HepG2 (cell line): ENCODE data around the gene NR2F1. TPM values are rescaled to one million over a fixed set of nuclear protein-coding genes. Genes with fewer than 3 reads are reported as not detected.

Experiments
- AHR ChIP-seq: IDR thresholded peaks from 2 replicates; pipeline ENCODE4 v1.6.1; 2018; ENCODE audit warnings: missing genetic modification reagents, missing compliant biosample characterization
- ARHGAP35 ChIP-seq: sonication (generic); formaldehyde crosslinking; IDR thresholded peaks from 2 replicates; pipeline ENCODE4 v1.9.0; 2022; ENCODE audit warnings: mild to moderate bottlenecking, inconsistent platforms, moderate library complexity, missing genetic modification reagents, borderline replicate concordance
- BRF2 ChIP-seq: sonication (generic); formaldehyde crosslinking; IDR thresholded peaks from 2 replicates; pipeline ENCODE4 v1.8.1; 2022; ENCODE audit warnings: mild to moderate bottlenecking, missing genetic modification reagents
- CCAR2 ChIP-seq: fragments of 200-400 bp; formaldehyde crosslinking; optimal IDR thresholded peaks from 2 replicates; pipeline ENCODE3; 2018; ENCODE audit warnings: low read depth, mild to moderate bottlenecking, low read length, moderate library complexity
- DDIT3 ChIP-seq: sonication (generic); formaldehyde crosslinking; IDR thresholded peaks from 2 replicates; pipeline ENCODE4 v1.4.0; 2020; ENCODE audit warnings: mild to moderate bottlenecking, missing genetic modification reagents
- ETV6 ChIP-seq: sonication (generic); formaldehyde crosslinking; conservative IDR thresholded peaks from 2 replicates; pipeline ENCODE4 v1.4.0; 2020; ENCODE audit warnings: missing genetic modification reagents
- FOXK1 ChIP-seq: sonication (generic); formaldehyde crosslinking; IDR thresholded peaks from 2 replicates; pipeline ENCODE4 v1.4.0; 2020; ENCODE audit warnings: low read depth, missing genetic modification reagents, borderline replicate concordance
- HCFC1 ChIP-seq: fragments of 150-350 bp; IDR thresholded peaks from 2 replicates; pipeline ENCODE4 v1.6.1; 2014; ENCODE audit warnings: low read depth, low read length
- KLF15 ChIP-seq: sonication (generic); formaldehyde crosslinking; IDR thresholded peaks from 2 replicates; pipeline ENCODE4 v1.8.1; 2023; ENCODE audit warnings: borderline replicate concordance, mild to moderate bottlenecking, inconsistent platforms, missing genetic modification reagents, mixed read lengths
- MTF2 ChIP-seq: sonication (generic); formaldehyde crosslinking; IDR thresholded peaks from 2 replicates; pipeline ENCODE4 v1.5.0; 2020; ENCODE audit warnings: missing genetic modification reagents, borderline replicate concordance
- NFKBIZ ChIP-seq: IDR thresholded peaks from 2 replicates; pipeline ENCODE4 v1.6.1; 2018; ENCODE audit warnings: missing genetic modification reagents, missing compliant biosample characterization
- SOX13 ChIP-seq, 3 experiments: fragments of 450-650 bp in 1 of 3; sonication (generic) in 1 of 3; formaldehyde crosslinking in 1 of 3; IDR thresholded peaks in 2 of 3; conservative IDR thresholded peaks in 1 of 3; 2 replicates each; pipeline versions ENCODE4 v1.5.0 to v1.6.1; 2016 to 2020; ENCODE audit warnings: antibody characterized with exemption in 1 of 3, mild to moderate bottlenecking in 1 of 3, missing compliant biosample characterization in 1 of 3, missing genetic modification reagents in 1 of 3, moderate library complexity in 1 of 3
- SP4 ChIP-seq: sonication (generic); formaldehyde crosslinking; IDR thresholded peaks from 2 replicates; pipeline ENCODE4 v1.8.1; 2023; ENCODE audit warnings: mild to moderate bottlenecking, missing genetic modification reagents
- SSRP1 ChIP-seq: IDR thresholded peaks from 2 replicates; pipeline ENCODE4 v1.6.1; 2016; ENCODE audit warnings: control low read depth
- TFAP4 ChIP-seq: sonication (generic); IDR thresholded peaks from 2 replicates; pipeline ENCODE4 v1.6.1; 2016; ENCODE audit warnings: low read depth, borderline replicate concordance
- ZNF296 ChIP-seq: sonication (generic); formaldehyde crosslinking; conservative IDR thresholded peaks from 2 replicates; pipeline ENCODE4 v1.5.0; 2020; ENCODE audit warnings: mild to moderate bottlenecking, missing genetic modification reagents
- ZNF432 ChIP-seq: sonication (generic); formaldehyde crosslinking; IDR thresholded peaks from 2 replicates; pipeline ENCODE4 v1.5.0; 2020; ENCODE audit warnings: missing genetic modification reagents, mild to moderate bottlenecking, borderline replicate concordance
- ZNF616 ChIP-seq: sonication (generic); formaldehyde crosslinking; IDR thresholded peaks from 2 replicates; pipeline ENCODE4 v1.5.0; 2020; ENCODE audit warnings: low read depth, mild to moderate bottlenecking, missing genetic modification reagents
- ZNF773 ChIP-seq: sonication (generic); formaldehyde crosslinking; IDR thresholded peaks from 2 replicates; pipeline ENCODE4 v1.4.0; 2020; ENCODE audit warnings: missing genetic modification reagents, borderline replicate concordance
- polyA plus RNA-seq, 8 experiments: library from polyadenylated mRNA; depleted of rRNA in 3 of 8; stranded (reverse) in 7 of 8; unstranded in 1 of 8; fragments of >200 nt; fragmentation: Illumina TruSeq in 4 of 8; extraction: Trizol in 4 of 8; gene quantifications; 2 replicates each; pipeline versions ENCODE4 v1.2.1 to v1.2.3, GENCODE V29; 2011 to 2016; ENCODE audit warnings: low read depth in 4 of 8, missing spikeins in 1 of 8, mixed read lengths in 1 of 8; ENCODE audit not compliant: insufficient read depth in 1 of 8
- total RNA-seq, 5 experiments: library from RNA; depleted of rRNA; stranded (reverse); fragments of >200 nt; fragmentation: Illumina TruSeq; extraction: Trizol; gene quantifications; 2 replicates each; pipeline ENCODE4 v1.2.3, GENCODE V29; 2016; ENCODE audit warnings: low read depth in 1 of 5
- TF ChIP-seq, protein P1 (sequence below): sonication (generic); formaldehyde crosslinking; IDR thresholded peaks from 2 replicates; pipeline ENCODE4 v1.5.1; 2020; ENCODE audit warnings: mild to moderate bottlenecking, missing genetic modification reagents, moderate library complexity
- TF ChIP-seq, protein P2 (sequence below): sonication (generic); formaldehyde crosslinking; IDR thresholded peaks from 2 replicates; pipeline ENCODE4 v1.5.0; 2020; ENCODE audit warnings: missing genetic modification reagents

The NR2F1 gene
- total and polyA plus RNA-seq, 2 of the 13 experiments (the other 11 are each of a cell fraction or from before 2014, with no cell fraction given), result 17.1 to 59.7 TPM

- TF ChIP-seq AHR (CRISPR knock-in tag) (no peak), ARHGAP35 (CRISPR knock-in tag) (no peak), SP4 (CRISPR knock-in tag) (peak; percentile 39; the same call in 1 of the 2 replicates), NFKBIZ (CRISPR knock-in tag) (no peak), SOX13 (IDR thresholded peaks at IDR 0.05) (no peak; the same call in 1 of the 2 replicates), SOX13 (CRISPR knock-in tag; conservative IDR thresholded peaks at IDR 0.05 in 1 of 2, IDR thresholded peaks at IDR 0.05 in 1 of 2) (peak in 1 of 2 experiments; percentile 61; a peak in 2 of 4 replicates), HCFC1 (no peak), MTF2 (CRISPR knock-in tag) (no peak), BRF2 (CRISPR knock-in tag) (peak; percentile 25; the same call in 1 of the 2 replicates), CCAR2 (no peak), TFAP4 (peak; percentile 58; the same call in 1 of the 2 replicates), ZNF296 (no peak), ZNF616 (CRISPR knock-in tag) (no peak), ETV6 (CRISPR knock-in tag) (no peak), ZNF773 (no peak), KLF15 (CRISPR knock-in tag) (no peak), ZNF432 (CRISPR knock-in tag) (no peak), SSRP1 (CRISPR knock-in tag) (no peak), FOXK1 (CRISPR knock-in tag) (peak; percentile 46; the same call in 1 of the 2 replicates), DDIT3 (CRISPR knock-in tag) (no peak)
- TF ChIP-seq, protein P1, sequence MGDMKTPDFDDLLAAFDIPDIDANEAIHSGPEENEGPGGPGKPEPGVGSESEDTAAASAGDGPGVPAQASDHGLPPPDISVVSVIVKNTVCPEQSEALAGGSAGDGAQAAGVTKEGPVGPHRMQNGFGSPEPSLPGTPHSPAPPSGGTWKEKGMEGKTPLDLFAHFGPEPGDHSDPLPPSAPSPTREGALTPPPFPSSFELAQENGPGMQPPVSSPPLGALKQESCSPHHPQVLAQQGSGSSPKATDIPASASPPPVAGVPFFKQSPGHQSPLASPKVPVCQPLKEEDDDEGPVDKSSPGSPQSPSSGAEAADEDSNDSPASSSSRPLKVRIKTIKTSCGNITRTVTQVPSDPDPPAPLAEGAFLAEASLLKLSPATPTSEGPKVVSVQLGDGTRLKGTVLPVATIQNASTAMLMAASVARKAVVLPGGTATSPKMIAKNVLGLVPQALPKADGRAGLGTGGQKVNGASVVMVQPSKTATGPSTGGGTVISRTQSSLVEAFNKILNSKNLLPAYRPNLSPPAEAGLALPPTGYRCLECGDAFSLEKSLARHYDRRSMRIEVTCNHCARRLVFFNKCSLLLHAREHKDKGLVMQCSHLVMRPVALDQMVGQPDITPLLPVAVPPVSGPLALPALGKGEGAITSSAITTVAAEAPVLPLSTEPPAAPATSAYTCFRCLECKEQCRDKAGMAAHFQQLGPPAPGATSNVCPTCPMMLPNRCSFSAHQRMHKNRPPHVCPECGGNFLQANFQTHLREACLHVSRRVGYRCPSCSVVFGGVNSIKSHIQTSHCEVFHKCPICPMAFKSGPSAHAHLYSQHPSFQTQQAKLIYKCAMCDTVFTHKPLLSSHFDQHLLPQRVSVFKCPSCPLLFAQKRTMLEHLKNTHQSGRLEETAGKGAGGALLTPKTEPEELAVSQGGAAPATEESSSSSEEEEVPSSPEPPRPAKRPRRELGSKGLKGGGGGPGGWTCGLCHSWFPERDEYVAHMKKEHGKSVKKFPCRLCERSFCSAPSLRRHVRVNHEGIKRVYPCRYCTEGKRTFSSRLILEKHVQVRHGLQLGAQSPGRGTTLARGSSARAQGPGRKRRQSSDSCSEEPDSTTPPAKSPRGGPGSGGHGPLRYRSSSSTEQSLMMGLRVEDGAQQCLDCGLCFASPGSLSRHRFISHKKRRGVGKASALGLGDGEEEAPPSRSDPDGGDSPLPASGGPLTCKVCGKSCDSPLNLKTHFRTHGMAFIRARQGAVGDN (CRISPR knock-in tag), result no peak; the same call in 1 of the 2 replicates
- TF ChIP-seq, protein P2, sequence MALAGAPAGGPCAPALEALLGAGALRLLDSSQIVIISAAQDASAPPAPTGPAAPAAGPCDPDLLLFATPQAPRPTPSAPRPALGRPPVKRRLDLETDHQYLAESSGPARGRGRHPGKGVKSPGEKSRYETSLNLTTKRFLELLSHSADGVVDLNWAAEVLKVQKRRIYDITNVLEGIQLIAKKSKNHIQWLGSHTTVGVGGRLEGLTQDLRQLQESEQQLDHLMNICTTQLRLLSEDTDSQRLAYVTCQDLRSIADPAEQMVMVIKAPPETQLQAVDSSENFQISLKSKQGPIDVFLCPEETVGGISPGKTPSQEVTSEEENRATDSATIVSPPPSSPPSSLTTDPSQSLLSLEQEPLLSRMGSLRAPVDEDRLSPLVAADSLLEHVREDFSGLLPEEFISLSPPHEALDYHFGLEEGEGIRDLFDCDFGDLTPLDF (CRISPR knock-in tag), result no peak
Measured at GRCh38 chr5:93582677-93583438, at the start of gene NR2F1 (continued).
